DND-41 (cell line): ENCODE measurements around the gene SLBP.

Experiments
- ATAC-seq: fragments of 200-7000 bp; cut with Tn5 transposase; 3 replicates; pipeline ENCODE4 v1.9.1; 2021; ENCODE audit warnings: low read depth; ENCODE audit not compliant: insufficient read depth
- DNase-seq: peaks from one replicate; pipeline ENCODE4 v3.0.0-alpha.2; 2020
- H2AFZ ChIP-seq: 2 replicates; pipeline ENCODE4 v1.6.0; 2012; ENCODE audit warnings: low read depth, low read length
- H3K27ac ChIP-seq: 2 replicates; pipeline ENCODE4 v1.5.1; 2012; ENCODE audit warnings: low read length, inconsistent platforms
- H3K27me3 ChIP-seq: fragments of 200-600 bp; sonication (generic); 2 replicates; pipeline ENCODE4 v1.6.0; 2012; ENCODE audit warnings: low read length, mild to moderate bottlenecking, inconsistent platforms; ENCODE audit not compliant: insufficient read depth, poor library complexity
- H3K36me3 ChIP-seq: 2 replicates; pipeline ENCODE4 v1.5.1; 2012; ENCODE audit warnings: low read length, inconsistent platforms; ENCODE audit not compliant: insufficient read depth
- H3K4me1 ChIP-seq: 2 replicates; pipeline ENCODE4 v1.5.1; 2012; ENCODE audit warnings: mild to moderate bottlenecking, low read length; ENCODE audit not compliant: insufficient read depth
- H3K4me2 ChIP-seq: 2 replicates; pipeline ENCODE4 v1.6.0; 2012; ENCODE audit warnings: mild to moderate bottlenecking, moderate library complexity, low read length, inconsistent platforms; ENCODE audit not compliant: insufficient read depth
- H3K4me3 ChIP-seq, 2 experiments: fragments of 200-600 bp in 1 of 2; shearing (Covaris generic) in 1 of 2; 2 replicates each; pipeline ENCODE4 v1.5.1; 2012 to 2016; ENCODE audit warnings: inconsistent platforms in 2 of 2, low read length in 2 of 2, mild to moderate bottlenecking in 2 of 2, low read depth in 1 of 2, moderate library complexity in 1 of 2
- H3K79me2 ChIP-seq: 2 replicates; pipeline ENCODE4 v1.6.0; 2012; ENCODE audit warnings: low read length, inconsistent platforms; ENCODE audit not compliant: insufficient read depth
- H3K9ac ChIP-seq: 2 replicates; pipeline ENCODE4 v1.6.0; 2012; ENCODE audit warnings: low read depth, mild to moderate bottlenecking, inconsistent platforms, low read length, moderate library complexity
- H3K9me3 ChIP-seq: 2 replicates; pipeline ENCODE4 v1.5.1; 2012; ENCODE audit warnings: low read length, moderate library complexity, mild to moderate bottlenecking, inconsistent platforms; ENCODE audit not compliant: insufficient read depth, severe bottlenecking
- H4K20me1 ChIP-seq: 2 replicates; pipeline ENCODE4 v1.6.0; 2012; ENCODE audit warnings: low read length; ENCODE audit not compliant: insufficient read depth
- EZH2 ChIP-seq: IDR thresholded peaks from 3 replicates; pipeline ENCODE4 v1.6.1; 2012; ENCODE audit warnings: borderline replicate concordance, low read depth, mild to moderate bottlenecking, moderate library complexity, low read length, inconsistent platforms; ENCODE audit not compliant: severe bottlenecking
- TF ChIP-seq, protein P1 (sequence below): IDR thresholded peaks from 2 replicates; pipeline ENCODE4 v1.5.1; 2012; ENCODE audit warnings: borderline replicate concordance, low read length, moderate library complexity, mild to moderate bottlenecking; ENCODE audit not compliant: poor library complexity, severe bottlenecking; ENCODE audit errors: extremely low read depth

The SLBP gene

DNA sequence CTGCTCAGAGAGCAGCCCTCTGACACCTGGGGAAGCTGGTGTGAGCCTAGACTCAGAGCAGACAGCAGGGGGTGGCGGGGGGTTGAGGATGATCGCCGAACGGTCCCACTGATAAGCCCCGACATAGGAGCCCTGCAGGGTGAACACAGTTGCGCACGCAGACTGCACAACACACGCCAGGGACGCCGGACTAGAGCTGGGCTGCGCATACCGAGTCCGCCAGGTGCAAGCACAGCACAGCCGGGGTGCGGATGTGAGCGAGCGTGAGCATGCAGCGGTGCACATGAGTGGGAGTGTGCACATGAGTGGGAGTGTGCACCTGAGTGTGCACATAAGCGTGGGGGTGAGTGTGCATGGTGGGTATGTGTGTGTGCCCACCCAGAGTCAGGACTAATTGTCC lies 64.7 kb downstream of the SLBP start:
- Histone ChIP-seq H3K27me3 (no peaks in the 10 kb centered on the region), H4K20me1 (peaks cover 3% of the 10 kb centered on the region), H3K4me3 (no peak overlapping the region), H3K4me2 (no peak overlapping the region), H2AFZ (no peak overlapping the region), H3K27ac (no peak overlapping the region), H3K4me1 (no peaks in the 10 kb centered on the region), H3K79me2 (no peaks in the 10 kb centered on the region), H3K9me3 (no peaks in the 10 kb centered on the region), H3K36me3 (no peaks in the 10 kb centered on the region), H3K9ac (no peak overlapping the region)
- DNase-seq = no peak
- TF ChIP-seq, protein P1, sequence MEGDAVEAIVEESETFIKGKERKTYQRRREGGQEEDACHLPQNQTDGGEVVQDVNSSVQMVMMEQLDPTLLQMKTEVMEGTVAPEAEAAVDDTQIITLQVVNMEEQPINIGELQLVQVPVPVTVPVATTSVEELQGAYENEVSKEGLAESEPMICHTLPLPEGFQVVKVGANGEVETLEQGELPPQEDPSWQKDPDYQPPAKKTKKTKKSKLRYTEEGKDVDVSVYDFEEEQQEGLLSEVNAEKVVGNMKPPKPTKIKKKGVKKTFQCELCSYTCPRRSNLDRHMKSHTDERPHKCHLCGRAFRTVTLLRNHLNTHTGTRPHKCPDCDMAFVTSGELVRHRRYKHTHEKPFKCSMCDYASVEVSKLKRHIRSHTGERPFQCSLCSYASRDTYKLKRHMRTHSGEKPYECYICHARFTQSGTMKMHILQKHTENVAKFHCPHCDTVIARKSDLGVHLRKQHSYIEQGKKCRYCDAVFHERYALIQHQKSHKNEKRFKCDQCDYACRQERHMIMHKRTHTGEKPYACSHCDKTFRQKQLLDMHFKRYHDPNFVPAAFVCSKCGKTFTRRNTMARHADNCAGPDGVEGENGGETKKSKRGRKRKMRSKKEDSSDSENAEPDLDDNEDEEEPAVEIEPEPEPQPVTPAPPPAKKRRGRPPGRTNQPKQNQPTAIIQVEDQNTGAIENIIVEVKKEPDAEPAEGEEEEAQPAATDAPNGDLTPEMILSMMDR = no peak
- no peak for TF ChIP-seq EZH2
- ATAC-seq = no peak

DNA sequence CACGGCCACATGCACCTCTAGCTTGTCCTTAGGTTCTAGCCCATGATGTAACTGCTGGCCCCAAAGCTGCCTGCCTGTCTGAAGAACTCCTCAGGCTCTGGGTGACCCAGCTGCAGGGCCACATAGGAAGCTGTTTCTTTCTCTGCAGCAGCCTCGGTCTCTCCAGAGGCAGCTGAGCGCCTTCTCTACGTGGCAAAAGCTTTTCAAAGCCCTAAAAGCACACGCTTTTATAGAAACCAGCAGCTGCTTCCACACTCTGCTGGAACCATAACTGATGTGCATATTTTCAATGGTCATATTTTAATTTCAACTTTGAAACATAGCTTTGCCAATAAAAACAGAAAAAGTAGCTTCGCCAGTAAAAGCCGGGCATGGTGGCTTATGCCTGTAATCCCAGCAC lies 65.4 kb downstream of the SLBP start:
- no peak for ATAC-seq
- no peak overlapping the region for H3K4me3 ChIP-seq
- H3K4me1 ChIP-seq = no peaks in the 10 kb centered on the region
- no peak for TF ChIP-seq EZH2
- TF ChIP-seq, protein P1 = no peak
- no peaks in the 10 kb centered on the region for H3K79me2 ChIP-seq
- H3K4me2 ChIP-seq = no peak overlapping the region
- H3K27ac ChIP-seq = no peak overlapping the region
- no peaks in the 10 kb centered on the region for H3K9me3 ChIP-seq
- peaks cover 3% of the 10 kb centered on the region for H4K20me1 ChIP-seq
- no peak for DNase-seq
- no peak overlapping the region for H2AFZ ChIP-seq
- no peak overlapping the region for H3K9ac ChIP-seq
- no peaks in the 10 kb centered on the region for H3K36me3 ChIP-seq
- no peaks in the 10 kb centered on the region for H3K27me3 ChIP-seq

DNA sequence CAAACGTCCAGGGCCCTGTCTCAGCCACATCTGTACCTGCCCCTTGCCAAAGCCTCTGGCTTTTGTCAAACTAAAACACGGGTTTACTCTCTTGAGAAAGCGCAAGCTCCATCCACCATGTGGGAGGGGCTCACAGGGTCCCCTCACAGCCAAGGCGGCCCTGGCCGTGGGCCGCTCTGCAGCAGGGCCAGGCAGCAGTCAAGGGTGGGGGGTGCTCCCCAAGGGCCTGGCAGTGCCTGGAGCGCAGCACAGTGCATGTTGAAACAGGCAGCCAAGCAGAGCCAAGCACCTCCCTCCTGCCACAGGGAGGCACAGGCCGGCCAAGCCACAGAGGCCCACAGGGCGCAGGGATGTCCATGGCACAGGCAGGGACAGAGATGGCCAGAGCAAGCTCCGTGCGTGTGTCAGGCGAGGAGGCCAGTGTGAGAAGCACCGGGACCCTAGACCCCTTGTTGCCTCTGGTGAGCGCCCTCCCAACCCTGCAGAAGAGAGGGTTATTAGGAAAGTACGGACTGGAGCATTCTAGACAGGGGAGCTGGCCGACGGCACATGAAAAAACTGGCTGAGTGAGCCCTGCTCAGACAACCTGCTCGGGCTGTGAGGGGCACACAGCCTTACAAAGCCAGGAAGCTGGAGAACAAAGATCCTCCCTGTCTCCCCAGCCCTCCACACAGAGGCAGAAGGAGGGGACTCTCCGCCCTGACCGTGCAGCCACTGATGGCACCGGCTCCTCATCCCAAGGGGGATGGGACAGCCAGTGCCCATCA lies 67.0 kb downstream of the SLBP start:
- Histone ChIP-seq H3K4me3 (no peak overlapping the region), H2AFZ (no peak overlapping the region), H3K27ac (no peak overlapping the region), H4K20me1 (peaks cover 3% of the 10 kb centered on the region), H3K9ac (no peak overlapping the region), H3K36me3 (no peaks in the 10 kb centered on the region), H3K27me3 (no peaks in the 10 kb centered on the region), H3K79me2 (no peaks in the 10 kb centered on the region), H3K4me2 (no peak overlapping the region), H3K4me1 (no peaks in the 10 kb centered on the region), H3K9me3 (no peaks in the 10 kb centered on the region)
- ATAC-seq (no peak), DNase-seq (no peak)
- no peak for TF ChIP-seq EZH2
- TF ChIP-seq, protein P1 = no peak
